Naive thymus-derived CD4-positive, alpha-beta T cell (primary cell): ENCODE measurements around the gene KNDC1. TPM values are rescaled to one million over a fixed set of nuclear protein-coding genes. Genes with fewer than 3 reads are reported as not detected.
"Not testable (repeated sequence)": the region's sequence is repeated elsewhere in the genome, so short reads cannot be mapped to it uniquely, and the experiment has no call there.

Experiments
- ATAC-seq: fragments of 150-1000 bp; cut with Tn5 transposase; 2 replicates; pipeline ENCODE4 v1.10.0; 2021; ENCODE audit warnings: mild to moderate bottlenecking, moderate library complexity
- CTCF ChIA-PET: fragments of 350-600 bp; sonication (Branson Sonifier 250); formaldehyde crosslinking; loops from one replicate; lab custom pipeline; 2021; ENCODE audit warnings: antibody characterized with exemption; lab: Charles Lee
- POLR2A ChIA-PET: fragments of 350-600 bp; sonication (Branson Sonifier 250); formaldehyde crosslinking; loops from one replicate; lab custom pipeline; 2021; ENCODE audit warnings: antibody characterized with exemption, inconsistent platforms; lab: Charles Lee
- DNase-seq, 9 donors: peaks; one replicate each; pipeline versions ENCODE4 v3.0.0 to v3.0.0-alpha.2; 2020 to 2022; ENCODE audit warnings: mixed read lengths in 1 of 9
- H3K27ac ChIP-seq: one replicate; pipeline ENCODE4 v1.7.0; 2013; ENCODE audit warnings: mild to moderate bottlenecking, low read depth, low read length, moderate library complexity
- H3K27me3 ChIP-seq, 2 donors: one replicate each; pipeline ENCODE4 v1.7.0; 2013; ENCODE audit warnings: low read length in 2 of 2, mild to moderate bottlenecking in 2 of 2, moderate library complexity in 2 of 2; ENCODE audit not compliant: control insufficient read depth in 2 of 2, insufficient read depth in 2 of 2
- H3K36me3 ChIP-seq, 3 experiments: 1 replicate in 2 of 3; 2 replicates in 1 of 3; pipeline ENCODE4 v1.7.0; 2013; ENCODE audit warnings: low read length in 3 of 3, mild to moderate bottlenecking in 3 of 3, moderate library complexity in 1 of 3; ENCODE audit not compliant: insufficient read depth in 3 of 3, control insufficient read depth in 2 of 3
- H3K4me1 ChIP-seq, 2 donors: one replicate each; pipeline ENCODE4 v1.7.0; 2013; ENCODE audit warnings: low read length in 2 of 2, mild to moderate bottlenecking in 2 of 2, moderate library complexity in 1 of 2; ENCODE audit not compliant: control insufficient read depth in 2 of 2, insufficient read depth in 2 of 2
- H3K4me3 ChIP-seq: 2 replicates; pipeline ENCODE4 v1.7.0; 2013; ENCODE audit warnings: mild to moderate bottlenecking, low read length
- H3K9me3 ChIP-seq, 3 experiments: 1 replicate in 2 of 3; 2 replicates in 1 of 3; pipeline ENCODE4 v1.7.0; 2013; ENCODE audit warnings: low read length in 3 of 3; ENCODE audit not compliant: control insufficient read depth in 2 of 3
- H3K27ac Mint-ChIP-seq, 9 donors: one replicate each; pipeline ENCODE4 v1.8.0; 2020 to 2022; ENCODE audit warnings: mixed read lengths in 9 of 9, mild to moderate bottlenecking in 8 of 9, moderate library complexity in 5 of 9, inconsistent platforms in 2 of 9
- H3K27me3 Mint-ChIP-seq, 5 donors: one replicate each; pipeline ENCODE4 v1.8.0; 2021 to 2022; ENCODE audit warnings: mixed read lengths in 5 of 5, mild to moderate bottlenecking in 1 of 5
- H3K36me3 Mint-ChIP-seq, 5 donors: one replicate each; pipeline ENCODE4 v1.8.0; 2020 to 2022; ENCODE audit warnings: mixed read lengths in 5 of 5, mild to moderate bottlenecking in 3 of 5, inconsistent platforms in 1 of 5
- H3K4me1 Mint-ChIP-seq, 7 donors: one replicate each; pipeline ENCODE4 v1.8.0; 2020 to 2022; ENCODE audit warnings: mixed read lengths in 7 of 7, mild to moderate bottlenecking in 3 of 7, inconsistent platforms in 1 of 7
- H3K4me3 Mint-ChIP-seq, 10 donors: one replicate each; pipeline ENCODE4 v1.8.0; 2020 to 2022; ENCODE audit warnings: mild to moderate bottlenecking in 10 of 10, mixed read lengths in 10 of 10, moderate library complexity in 6 of 10, inconsistent platforms in 2 of 10
- H3K9me3 Mint-ChIP-seq, 11 donors: one replicate each; pipeline ENCODE4 v1.8.0; 2020 to 2022; ENCODE audit warnings: mixed read lengths in 11 of 11, mild to moderate bottlenecking in 4 of 11, inconsistent platforms in 1 of 11, moderate library complexity in 1 of 11
- intact Hi-C, 2 donors: fragments of 100-400 bp; cut with micrococcal nuclease; formaldehyde crosslinking; loops; one replicate each; pipeline ENCODE4 v1.15.1; 2023
- polyA plus RNA-seq, 2 donors: library from polyadenylated mRNA; unstranded; fragments of 300-500 nt; fragmentation: Illumina TruSeq; gene quantifications; one replicate each; pipeline ENCODE4 v1.2.3, GENCODE V29; 2021
- total RNA-seq, 6 experiments: library from RNA in 5 of 6; stranded (reverse) in 5 of 6; gene quantifications; 1 replicate in 5 of 6; 2 replicates in 1 of 6; pipeline ENCODE4 v1.2.3 and lab custom pipeline; 2021 to 2026

KNDC1 gene
- total and polyA plus RNA-seq, 7 experiments from 2014 or later = 0.05 to 3.6 (median 0.60) TPM; not detected in 3

GRCh38 chr10:133219782-133220181 is 59.8 kb downstream of the KNDC1 start:
- Histone ChIP-seq H3K27ac (no peak overlapping the region), H3K36me3 (no peaks in the 10 kb centered on the region), H3K27me3 (no peaks in the 10 kb centered on the region), H3K4me3 (no peak overlapping the region), H3K4me1 (no peaks in the 10 kb centered on the region), H3K9me3 (no peaks in the 10 kb centered on the region)
- DNase-seq (no peak), ATAC-seq (no peak)
- peaks cover 0 to 5% (median 0%) of the 10 kb centered on the region in 11 donors for H3K9me3 Mint-ChIP-seq
- no peak overlapping the region for H3K27ac Mint-ChIP-seq
- ChIA-PET POLR2A (no interaction called here), CTCF (no interaction called here)
- intact Hi-C loops = no loop called here
- no peaks in the 10 kb centered on the region for H3K4me1 Mint-ChIP-seq
- no peak overlapping the region for H3K4me3 Mint-ChIP-seq
- no peaks in the 10 kb centered on the region for H3K36me3 Mint-ChIP-seq
- H3K27me3 Mint-ChIP-seq = peaks cover 5 to 18% (median 9%) of the 10 kb centered on the region in 5 donors

- Histone ChIP-seq H3K36me3 (no peaks in the 10 kb centered on the region), H3K4me1 (no peaks in the 10 kb centered on the region), H3K4me3 (no peak overlapping the region), H3K27ac (no peak overlapping the region), H3K9me3 (no peaks in the 10 kb centered on the region), H3K27me3 (no peaks in the 10 kb centered on the region)
- Mint-ChIP-seq H3K4me3 (peak overlapping the region in 1 of 10 donors; percentile 4), H3K4me1 (peaks cover 0 to 9% (median 0%) of the 10 kb centered on the region in 7 donors), H3K9me3 (peaks cover 0 to 2% (median 0%) of the 10 kb centered on the region in 11 donors), H3K27ac (peak overlapping the region in 2 of 9 donors; percentile 36 to 49), H3K27me3 (peaks cover 9 to 17% (median 10%) of the 10 kb centered on the region in 5 donors), H3K36me3 (no peaks in the 10 kb centered on the region)
- no peak for ATAC-seq
- intact Hi-C loops = no loop called here
- DNase-seq = no peak
- POLR2A ChIA-PET = no interaction called here
- CTCF ChIA-PET = no interaction called here
These were observed 61.3 kb downstream of the KNDC1 start for GRCh38 chr10:133221331-133221730.

- H3K27me3 Mint-ChIP-seq = peaks cover 9 to 18% (median 14%) of the 10 kb centered on the region in 5 donors
- not testable (repeated sequence) for H3K36me3 ChIP-seq
These were observed 61.7 kb downstream of the KNDC1 start for GRCh38 chr10:133221756-133222155.

GRCh38 chr10:133224076-133224475 is 64.1 kb downstream of the KNDC1 start:
- DNase-seq (no peak), ATAC-seq (no peak)
- Mint-ChIP-seq H3K4me1 (peaks cover 0 to 13% (median 2%) of the 10 kb centered on the region in 7 donors), H3K4me3 (no peak overlapping the region), H3K36me3 (no peaks in the 10 kb centered on the region), H3K27me3 (peaks cover 20 to 39% (median 33%) of the 10 kb centered on the region in 5 donors), H3K9me3 (peaks cover 0 to 2% (median 0%) of the 10 kb centered on the region in 11 donors), H3K27ac (no peak overlapping the region)
- no peak overlapping the region for H3K27ac ChIP-seq
- intact Hi-C loops = no loop called here
- no peaks in the 10 kb centered on the region for H3K36me3 ChIP-seq
- no peaks in the 10 kb centered on the region for H3K9me3 ChIP-seq
- POLR2A ChIA-PET = no interaction called here
- no peak overlapping the region for H3K4me3 ChIP-seq
- H3K27me3 ChIP-seq = peaks cover under 1 to 3% of the 10 kb centered on the region in 2 donors
- H3K4me1 ChIP-seq = no peaks in the 10 kb centered on the region
- CTCF ChIA-PET = interaction anchor here (1.1 kb wide), 1 partner anchor 81 kb away, joined by 3 read pairs; no protein-coding TSS in a partner anchor

More at GRCh38 chr10:133221756-133222155, 61.7 kb downstream of the KNDC1 start:
- H3K36me3 Mint-ChIP-seq, POLR2A ChIA-PET, H3K27ac ChIP-seq, H3K4me3 ChIP-seq, H3K27ac Mint-ChIP-seq, H3K9me3 Mint-ChIP-seq, H3K9me3 ChIP-seq, CTCF ChIA-PET, ATAC-seq, DNase-seq, H3K27me3 ChIP-seq, intact Hi-C loops, H3K4me1 ChIP-seq: not testable (repeated sequence)
- peak overlapping the region in 1 of 10 donors; percentile 4 for H3K4me3 Mint-ChIP-seq
- peaks cover 0 to 13% (median 2%) of the 10 kb centered on the region in 7 donors for H3K4me1 Mint-ChIP-seq

- H3K4me1 ChIP-seq = no peaks in the 10 kb centered on the region
- Mint-ChIP-seq H3K36me3 (no peaks in the 10 kb centered on the region), H3K27ac (no peak overlapping the region), H3K4me1 (peaks cover 0 to 17% (median 7%) of the 10 kb centered on the region in 7 donors), H3K4me3 (peak overlapping the region in 1 of 10 donors; percentile 72), H3K9me3 (peaks cover 0 to 2% (median 0%) of the 10 kb centered on the region in 11 donors), H3K27me3 (peaks cover 25 to 43% (median 39%) of the 10 kb centered on the region in 5 donors)
- H3K9me3 ChIP-seq = no peaks in the 10 kb centered on the region
- no peak for DNase-seq
- peaks cover 3 to 5% of the 10 kb centered on the region in 2 donors for H3K27me3 ChIP-seq
- ChIA-PET CTCF (interaction anchor here (1.1 kb wide), 1 partner anchor 82 kb away, joined by 3 read pairs; no protein-coding TSS in a partner anchor), POLR2A (no interaction called here)
- H3K4me3 ChIP-seq = no peak overlapping the region
- H3K27ac ChIP-seq = no peak overlapping the region
- intact Hi-C loops = no loop called here
- H3K36me3 ChIP-seq = no peaks in the 10 kb centered on the region
- no peak for ATAC-seq
These were observed 64.8 kb downstream of the KNDC1 start for GRCh38 chr10:133224756-133225372.

- no peak overlapping the region for H3K4me3 ChIP-seq
- peaks cover 3 to 5% of the 10 kb centered on the region in 2 donors for H3K27me3 ChIP-seq
- Mint-ChIP-seq H3K4me3 (peak overlapping the region in 1 of 10 donors; percentile 72), H3K4me1 (peaks cover 0 to 17% (median 7%) of the 10 kb centered on the region in 7 donors), H3K27ac (peak overlapping the region in 1 of 9 donors; percentile 49), H3K9me3 (peaks cover 0 to 2% (median 0%) of the 10 kb centered on the region in 11 donors), H3K36me3 (no peaks in the 10 kb centered on the region), H3K27me3 (peaks cover 25 to 43% (median 39%) of the 10 kb centered on the region in 5 donors)
- H3K9me3 ChIP-seq = no peaks in the 10 kb centered on the region
- no peak overlapping the region for H3K27ac ChIP-seq
- no peaks in the 10 kb centered on the region for H3K4me1 ChIP-seq
- POLR2A ChIA-PET = no interaction called here
- no peaks in the 10 kb centered on the region for H3K36me3 ChIP-seq
- intact Hi-C loops = no loop called here
- CTCF ChIA-PET = no interaction called here
- ATAC-seq (no peak), DNase-seq (peak in 1 of 9 donors; percentile 5)
These were observed 65.7 kb downstream of the KNDC1 start for GRCh38 chr10:133225707-133226191.
